Vagina (tissue), 2 donors: ENCODE data around the gene FOXS1. TPM values are rescaled to one million over a fixed set of nuclear protein-coding genes. Genes with fewer than 3 reads are reported as not detected.

ENCODE experiments used
- DNase-seq, 2 donors: peaks; one replicate each; pipeline ENCODE4 v3.0.0-alpha.2; 2017; ENCODE audit errors: extremely low spot score in 2 of 2
- H3K27ac ChIP-seq: fragments of 200-600 bp; sonication (generic); one replicate; pipeline ENCODE4 v1.5.1; 2019
- H3K27me3 ChIP-seq: fragments of 200-600 bp; sonication (generic); one replicate; pipeline ENCODE4 v1.5.1; 2019
- H3K36me3 ChIP-seq, 2 donors: fragments of 200-600 bp; sonication (generic); one replicate each; pipeline ENCODE4 v1.5.1; 2017 to 2019
- H3K4me1 ChIP-seq: fragments of 200-600 bp; sonication (generic); one replicate; pipeline ENCODE4 v1.5.1; 2019
- H3K4me3 ChIP-seq, 2 donors: fragments of 200-600 bp; sonication (generic); 1 replicate in 1 of 2; 2 replicates in 1 of 2; pipeline ENCODE4 v1.5.1; 2016 to 2019
- H3K9me3 ChIP-seq: fragments of 200-600 bp; sonication (generic); one replicate; pipeline ENCODE4 v1.5.1; 2019
- POLR2A ChIP-seq, 2 donors: fragments of 450-650 bp; IDR thresholded peaks; one replicate each; pipeline ENCODE4 v1.6.1; 2017; ENCODE audit warnings: antibody characterized with exemption in 2 of 2, mild to moderate bottlenecking in 2 of 2, moderate library complexity in 2 of 2
- POLR2AphosphoS5 ChIP-seq, 2 donors: sonication (generic); formaldehyde crosslinking; IDR thresholded peaks; one replicate each; pipeline ENCODE4 v1.9.0; 2017; ENCODE audit warnings: antibody characterized with exemption in 2 of 2, mild to moderate bottlenecking in 2 of 2, low read depth in 1 of 2; ENCODE audit not compliant: insufficient read depth in 1 of 2
- intact Hi-C: fragments of 100-400 bp; cut with DNase I; formaldehyde crosslinking; loops from one replicate; pipeline ENCODE4 v1.15.1; 2023
- small RNA-seq: library from RNA; depleted of rRNA; stranded (forward); fragments of <200 nt; gene quantifications from one replicate; pipeline ENCODE3, GENCODE V24; 2016
- total RNA-seq: library from RNA; depleted of rRNA; stranded (reverse); fragments of >200 nt; gene quantifications from one replicate; pipeline ENCODE4 v1.2.3, GENCODE V29; 2016
- TF ChIP-seq, protein P1 (sequence below), 3 experiments: fragments of 450-650 bp in 2 of 3; fragments of 200-600 bp in 1 of 3; sonication (generic) in 1 of 3; IDR thresholded peaks; one replicate each; pipeline ENCODE4 v1.5.1; 2017 to 2019; ENCODE audit warnings: antibody characterized with exemption in 3 of 3, mild to moderate bottlenecking in 2 of 3, moderate library complexity in 2 of 3

FOXS1 gene
- total RNA-seq, 1 donor from 2014 or later, result not detected

DNA sequence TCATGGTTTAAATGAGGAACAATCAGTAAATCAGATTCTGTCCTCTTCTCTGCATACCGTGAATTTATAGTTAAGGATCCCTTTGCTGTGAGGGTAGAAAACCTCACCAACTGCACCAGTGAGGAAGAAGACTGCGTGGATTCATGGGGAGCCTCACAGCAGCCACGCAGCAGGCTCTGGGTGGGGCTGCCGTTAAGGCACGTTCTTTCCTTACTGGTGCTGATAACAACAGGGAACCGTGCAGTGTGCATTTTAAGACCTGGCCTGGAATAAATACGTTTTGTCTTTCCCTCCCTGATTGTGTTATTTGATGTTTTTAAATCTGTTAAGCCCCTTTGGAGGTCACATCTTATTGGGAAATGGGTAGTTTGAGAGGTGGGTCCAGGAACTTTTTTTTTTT, 43.9 kb downstream of the FOXS1 start:
- TF ChIP-seq, protein P1, sequence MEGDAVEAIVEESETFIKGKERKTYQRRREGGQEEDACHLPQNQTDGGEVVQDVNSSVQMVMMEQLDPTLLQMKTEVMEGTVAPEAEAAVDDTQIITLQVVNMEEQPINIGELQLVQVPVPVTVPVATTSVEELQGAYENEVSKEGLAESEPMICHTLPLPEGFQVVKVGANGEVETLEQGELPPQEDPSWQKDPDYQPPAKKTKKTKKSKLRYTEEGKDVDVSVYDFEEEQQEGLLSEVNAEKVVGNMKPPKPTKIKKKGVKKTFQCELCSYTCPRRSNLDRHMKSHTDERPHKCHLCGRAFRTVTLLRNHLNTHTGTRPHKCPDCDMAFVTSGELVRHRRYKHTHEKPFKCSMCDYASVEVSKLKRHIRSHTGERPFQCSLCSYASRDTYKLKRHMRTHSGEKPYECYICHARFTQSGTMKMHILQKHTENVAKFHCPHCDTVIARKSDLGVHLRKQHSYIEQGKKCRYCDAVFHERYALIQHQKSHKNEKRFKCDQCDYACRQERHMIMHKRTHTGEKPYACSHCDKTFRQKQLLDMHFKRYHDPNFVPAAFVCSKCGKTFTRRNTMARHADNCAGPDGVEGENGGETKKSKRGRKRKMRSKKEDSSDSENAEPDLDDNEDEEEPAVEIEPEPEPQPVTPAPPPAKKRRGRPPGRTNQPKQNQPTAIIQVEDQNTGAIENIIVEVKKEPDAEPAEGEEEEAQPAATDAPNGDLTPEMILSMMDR (IDR thresholded peaks at IDR 0.05), result no peak
- no peak for TF ChIP-seq POLR2AphosphoS5 (IDR thresholded peaks at IDR 0.05; ENCODE audit: insufficient read depth in 1 of 2, low read depth in 1 of 2)
- no peak for TF ChIP-seq POLR2A (IDR thresholded peaks at IDR 0.05)
- no peak for DNase-seq
- no peaks in the 10 kb centered on the region for H3K36me3 ChIP-seq
- no peak overlapping the region for H3K27ac ChIP-seq
- no peak overlapping the region for H3K4me3 ChIP-seq
- no peaks in the 10 kb centered on the region for H3K9me3 ChIP-seq
- H3K4me1 ChIP-seq, result no peaks in the 10 kb centered on the region
- H3K27me3 ChIP-seq, result no peaks in the 10 kb centered on the region
- intact Hi-C loops, result no loop called here

DNA sequence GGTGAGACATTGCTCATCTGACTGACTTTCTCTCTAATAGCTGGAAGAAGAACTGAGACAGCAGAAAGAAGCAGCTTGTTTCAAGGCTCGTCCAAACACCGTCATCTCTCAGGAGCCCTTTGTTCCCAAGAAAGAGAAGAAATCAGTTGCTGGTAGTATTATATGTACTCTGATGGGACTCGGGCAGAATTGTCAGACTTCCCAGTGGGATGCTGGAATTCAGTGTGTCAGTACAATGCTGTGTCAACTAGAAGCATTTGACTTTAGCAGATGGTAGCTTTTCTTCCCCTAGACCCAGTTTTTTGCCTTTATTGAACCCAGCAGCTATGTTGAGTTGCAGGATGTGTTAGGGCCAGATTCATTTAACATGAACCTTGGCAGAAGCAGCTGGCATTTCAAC, 48.0 kb downstream of the FOXS1 start:
- H3K27me3 ChIP-seq, result no peaks in the 10 kb centered on the region
- H3K27ac ChIP-seq, result no peak overlapping the region
- DNase-seq, result no peak
- no peaks in the 10 kb centered on the region for H3K36me3 ChIP-seq
- TF ChIP-seq POLR2A (IDR thresholded peaks at IDR 0.05), result no peak
- no peak for TF ChIP-seq POLR2AphosphoS5 (IDR thresholded peaks at IDR 0.05; ENCODE audit: insufficient read depth in 1 of 2, low read depth in 1 of 2)
- TF ChIP-seq, protein P1 (IDR thresholded peaks at IDR 0.05), result no peak
- no peak overlapping the region for H3K4me3 ChIP-seq
- H3K4me1 ChIP-seq, result no peaks in the 10 kb centered on the region
- no peaks in the 10 kb centered on the region for H3K9me3 ChIP-seq
- intact Hi-C loops, result no loop called here

Small RNA genes lying within 50 kb of the gene (small RNA-seq; reads per million reads assigned to genes)
- not detected for gene AL160175.1

Other genes starting within 250 kb of the FOXS1 start
- 1,190 TPM for gene ID1, start 240.3 kb downstream of the FOXS1 start, total RNA-seq
- gene COX4I2, start 207.7 kb downstream of the FOXS1 start, total RNA-seq, result 2.5 TPM
- gene BCL2L1, start 122.7 kb downstream of the FOXS1 start, total RNA-seq, result 57.2 TPM
- gene TPX2, start 106.3 kb downstream of the FOXS1 start, total RNA-seq, result 6.1 TPM
- not detected for gene MYLK2, start 26.2 kb downstream of the FOXS1 start, total RNA-seq
- 2.5 TPM for gene DUSP15, start 24.9 kb upstream of the FOXS1 start, total RNA-seq
- gene TTLL9, start 25.0 kb upstream of the FOXS1 start, total RNA-seq, result not detected
- gene PDRG1, start 106.4 kb upstream of the FOXS1 start, total RNA-seq, result 5.9 TPM
- gene XKR7, start 122.5 kb upstream of the FOXS1 start, total RNA-seq, result not detected
- gene CCM2L, start 164.8 kb upstream of the FOXS1 start, total RNA-seq, result 8.6 TPM
- 10.1 TPM for gene HCK, start 206.6 kb upstream of the FOXS1 start, total RNA-seq